ENCODE measurements around the gene SCAMP4.
A peak's percentile ranks its signal among the peaks of the same experiment; 100 is the strongest.

Gene SCAMP4

GRCh38 chr19:1884719-1885334 lies 20.4 kb upstream of the SCAMP4 start:
- TF ChIP-seq ZNF175 (tag by site-specific recombination; IDR thresholded peaks at IDR 0.05) = no peak
- TF ChIP-seq ZXDB (tag by site-specific recombination; IDR thresholded peaks at IDR 0.05) = peak; percentile 38; the same call in 1 of the 2 replicates
- TF ChIP-seq PRDM4 (tag by site-specific recombination; IDR thresholded peaks at IDR 0.05) = 0 out of 2 replicates have a peak, but pooled peaks have one; percentile 9
- TF ChIP-seq, protein P1, sequence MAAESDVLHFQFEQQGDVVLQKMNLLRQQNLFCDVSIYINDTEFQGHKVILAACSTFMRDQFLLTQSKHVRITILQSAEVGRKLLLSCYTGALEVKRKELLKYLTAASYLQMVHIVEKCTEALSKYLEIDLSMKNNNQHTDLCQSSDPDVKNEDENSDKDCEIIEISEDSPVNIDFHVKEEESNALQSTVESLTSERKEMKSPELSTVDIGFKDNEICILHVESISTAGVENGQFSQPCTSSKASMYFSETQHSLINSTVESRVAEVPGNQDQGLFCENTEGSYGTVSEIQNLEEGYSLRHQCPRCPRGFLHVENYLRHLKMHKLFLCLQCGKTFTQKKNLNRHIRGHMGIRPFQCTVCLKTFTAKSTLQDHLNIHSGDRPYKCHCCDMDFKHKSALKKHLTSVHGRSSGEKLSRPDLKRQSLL (tag by site-specific recombination; IDR thresholded peaks at IDR 0.05) = no peak
- peak; percentile 46; the same call in 1 of the 2 replicates for TF ChIP-seq KLF16 (tag by site-specific recombination; IDR thresholded peaks at IDR 0.05)
- peak; percentile 70 for TF ChIP-seq ZNF335 (tag by site-specific recombination; conservative IDR thresholded peaks at IDR 0.05)
- TF ChIP-seq PATZ1 (tag by site-specific recombination; IDR thresholded peaks at IDR 0.05) = peak; percentile 46; the same call in 1 of the 2 replicates
- TF ChIP-seq ZBTB26 (tag by site-specific recombination; optimal IDR thresholded peaks at IDR 0.05) = peak; percentile 74
- TF ChIP-seq IKZF3 (tag by site-specific recombination; IDR thresholded peaks at IDR 0.05) = peak; percentile 35; the same call in 1 of the 2 replicates
- TF ChIP-seq ZBTB48 (tag by site-specific recombination; IDR thresholded peaks at IDR 0.05) = peak; percentile 36; the same call in 1 of the 2 replicates
- peak; percentile 68 for TF ChIP-seq ZNF600 (tag by site-specific recombination; IDR thresholded peaks at IDR 0.05)
- TF ChIP-seq ZBTB20 (tag by site-specific recombination; IDR thresholded peaks at IDR 0.05) = peak; percentile 79
- no peak for TF ChIP-seq ZNF510 (tag by site-specific recombination; IDR thresholded peaks at IDR 0.05; ENCODE audit: insufficient replicate concordance)
- TF ChIP-seq SP2 (tag by site-specific recombination; IDR thresholded peaks at IDR 0.05) = peak; percentile 8
- no peak for TF ChIP-seq WT1 (tag by site-specific recombination; IDR thresholded peaks at IDR 0.05)
- no peak for TF ChIP-seq ZNF37A (tag by site-specific recombination; IDR thresholded peaks at IDR 0.05)
- peak; percentile 71 for TF ChIP-seq GLIS2 (tag by site-specific recombination; IDR thresholded peaks at IDR 0.05)
- TF ChIP-seq ZBTB10 (tag by site-specific recombination; IDR thresholded peaks at IDR 0.05) = peak; percentile 54; the same call in 1 of the 2 replicates
- H3K27ac ChIP-seq (ENCODE audit: extremely low read depth, low read depth, low read length) = peak overlapping the region; percentile 78
- CTCF ChIA-PET = interaction anchor here (1.2 kb wide), 1 partner anchor 20 kb away, joined by 4 read pairs; no protein-coding TSS in a partner anchor

More at GRCh38 chr19:1884719-1885334, 20.4 kb upstream of the SCAMP4 start:
- Histone ChIP-seq H3K36me3 (ENCODE audit: control insufficient read depth in 2 of 2, insufficient read depth in 1 of 2, low read length in 2 of 2) (peaks cover 0 to 17% of the 10 kb centered on the region in 2 experiments; a peak in 1 of 3 replicates), H3K4me3 (ENCODE audit: low read depth, low read length) (peak overlapping the region; percentile 65), H3K9me3 (ENCODE audit: control insufficient read depth, insufficient read depth, low read depth, low read length) (no peaks in the 10 kb centered on the region), H3K4me1 (ENCODE audit: control insufficient read depth, insufficient read depth, low read length) (peaks cover 17% of the 10 kb centered on the region)
- POLR2A ChIA-PET = interaction anchor here (0.5 to 2.7 kb wide), 8 partner anchors 9 to 26 kb away, joined by 3 to 22 read pairs (median 4); no protein-coding TSS in a partner anchor

Measured in HEK293 (cell line).